Stimulated activated CD4-positive, alpha-beta T cell treated with anti-CD3 and anti-CD28 coated beads, Interleukin-1b, Interleukin-23, amount 100 ng/mL, for 1 hour (primary cell): Measurements from ENCODE around the gene MAN1A1.
"Not testable (repeated sequence)": the region's sequence is repeated elsewhere in the genome, so short reads cannot be mapped to it uniquely, and the experiment has no call there.

Experiments used
- DNase-seq, 2 donors: peaks; one replicate each; pipeline ENCODE4 v3.0.0-alpha.2; 2020; ENCODE audit warnings: low read depth in 2 of 2

Gene MAN1A1

GRCh38 chr6:119171864-119172588 is 177.5 kb downstream of the MAN1A1 start:
- DNase-seq = no peak

GRCh38 chr6:119171088-119171841 is 178.3 kb downstream of the MAN1A1 start:
- DNase-seq = no peak

GRCh38 chr6:119170447-119171087 is 179.0 kb downstream of the MAN1A1 start:
- no peak for DNase-seq

- no peak for DNase-seq
Observed at GRCh38 chr6:119170103-119170446, 179.5 kb downstream of the MAN1A1 start.

GRCh38 chr6:119169355-119169754 is 180.2 kb downstream of the MAN1A1 start:
- not testable (repeated sequence) for DNase-seq

GRCh38 chr6:119166024-119166784 is 183.4 kb downstream of the MAN1A1 start:
- no peak for DNase-seq

GRCh38 chr6:119163006-119163405 is 186.6 kb downstream of the MAN1A1 start:
- no peak for DNase-seq

- DNase-seq = no peak
Observed at GRCh38 chr6:119162134-119162775, 187.3 kb downstream of the MAN1A1 start.

- no peak for DNase-seq
Observed at GRCh38 chr6:119161438-119161837, 188.1 kb downstream of the MAN1A1 start.

GRCh38 chr6:119160911-119161310 is 188.7 kb downstream of the MAN1A1 start:
- no peak for DNase-seq

GRCh38 chr6:119158057-119158848 is 191.3 kb downstream of the MAN1A1 start:
- no peak for DNase-seq

- DNase-seq = no peak
Observed at GRCh38 chr6:119157506-119157815, 192.1 kb downstream of the MAN1A1 start.

GRCh38 chr6:119156757-119157505 is 192.6 kb downstream of the MAN1A1 start:
- no peak for DNase-seq

GRCh38 chr6:119156082-119156481 is 193.5 kb downstream of the MAN1A1 start:
- not testable (repeated sequence) for DNase-seq

- no peak for DNase-seq
Observed at GRCh38 chr6:119152187-119152586, 197.4 kb downstream of the MAN1A1 start.

GRCh38 chr6:119148825-119149525 is 200.6 kb downstream of the MAN1A1 start:
- DNase-seq = no peak

GRCh38 chr6:119148098-119148824 is 201.3 kb downstream of the MAN1A1 start:
- no peak for DNase-seq

GRCh38 chr6:119147101-119148053 is 202.2 kb downstream of the MAN1A1 start:
- DNase-seq = peak in 1 of 2 donors; percentile 7
